GM12801 (cell line): ENCODE results near the gene SLC26A6.

Source experiments
- TF ChIP-seq, protein P1 (sequence below): IDR thresholded peaks from one replicate; pipeline ENCODE4 v1.5.1; 2011; ENCODE audit warnings: control low read depth; ENCODE audit not compliant: insufficient read length; ENCODE audit errors: extremely low read depth

Gene SLC26A6

DNA sequence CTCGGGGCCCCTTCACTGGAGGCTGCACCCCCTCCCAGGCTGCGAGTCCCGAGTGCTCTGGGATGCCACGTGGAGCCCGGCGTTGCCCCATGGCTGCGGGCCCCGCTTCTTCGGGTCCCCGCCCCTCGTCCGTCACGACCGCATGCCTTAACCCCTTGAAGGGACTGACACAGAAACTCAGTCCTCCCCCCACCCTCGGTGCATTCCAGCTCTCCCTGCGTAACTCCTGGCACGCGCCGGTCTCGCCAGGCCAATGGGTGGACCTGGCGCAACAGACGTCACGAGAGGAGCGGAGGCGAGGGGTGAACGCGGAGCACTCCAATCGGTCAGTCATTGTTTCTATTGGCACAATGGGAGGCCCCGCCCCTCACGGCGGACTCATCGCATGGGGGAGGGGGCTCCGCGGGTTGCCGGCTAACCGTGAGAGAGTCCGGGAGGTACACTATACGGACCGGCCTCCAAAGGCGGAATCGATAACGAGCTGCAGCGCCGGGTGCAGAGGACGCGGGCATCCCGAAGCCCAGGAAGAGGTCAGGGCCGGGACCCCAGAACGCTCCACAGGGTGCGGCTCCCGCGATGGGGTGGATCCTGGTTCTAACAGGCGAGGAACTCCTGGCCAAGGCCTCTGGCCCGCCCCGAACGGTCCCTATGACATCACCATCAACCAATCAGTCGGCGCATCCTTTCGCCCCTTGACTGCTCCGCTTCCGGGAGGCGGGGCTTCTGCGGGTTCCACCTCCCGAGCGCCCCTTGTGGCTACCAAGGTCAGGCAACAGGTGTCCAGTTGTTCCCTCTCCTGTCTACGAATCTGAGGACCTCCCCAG, 28.4 kb upstream of the SLC26A6 start:
- TF ChIP-seq, protein P1, sequence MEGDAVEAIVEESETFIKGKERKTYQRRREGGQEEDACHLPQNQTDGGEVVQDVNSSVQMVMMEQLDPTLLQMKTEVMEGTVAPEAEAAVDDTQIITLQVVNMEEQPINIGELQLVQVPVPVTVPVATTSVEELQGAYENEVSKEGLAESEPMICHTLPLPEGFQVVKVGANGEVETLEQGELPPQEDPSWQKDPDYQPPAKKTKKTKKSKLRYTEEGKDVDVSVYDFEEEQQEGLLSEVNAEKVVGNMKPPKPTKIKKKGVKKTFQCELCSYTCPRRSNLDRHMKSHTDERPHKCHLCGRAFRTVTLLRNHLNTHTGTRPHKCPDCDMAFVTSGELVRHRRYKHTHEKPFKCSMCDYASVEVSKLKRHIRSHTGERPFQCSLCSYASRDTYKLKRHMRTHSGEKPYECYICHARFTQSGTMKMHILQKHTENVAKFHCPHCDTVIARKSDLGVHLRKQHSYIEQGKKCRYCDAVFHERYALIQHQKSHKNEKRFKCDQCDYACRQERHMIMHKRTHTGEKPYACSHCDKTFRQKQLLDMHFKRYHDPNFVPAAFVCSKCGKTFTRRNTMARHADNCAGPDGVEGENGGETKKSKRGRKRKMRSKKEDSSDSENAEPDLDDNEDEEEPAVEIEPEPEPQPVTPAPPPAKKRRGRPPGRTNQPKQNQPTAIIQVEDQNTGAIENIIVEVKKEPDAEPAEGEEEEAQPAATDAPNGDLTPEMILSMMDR, result no peak

DNA sequence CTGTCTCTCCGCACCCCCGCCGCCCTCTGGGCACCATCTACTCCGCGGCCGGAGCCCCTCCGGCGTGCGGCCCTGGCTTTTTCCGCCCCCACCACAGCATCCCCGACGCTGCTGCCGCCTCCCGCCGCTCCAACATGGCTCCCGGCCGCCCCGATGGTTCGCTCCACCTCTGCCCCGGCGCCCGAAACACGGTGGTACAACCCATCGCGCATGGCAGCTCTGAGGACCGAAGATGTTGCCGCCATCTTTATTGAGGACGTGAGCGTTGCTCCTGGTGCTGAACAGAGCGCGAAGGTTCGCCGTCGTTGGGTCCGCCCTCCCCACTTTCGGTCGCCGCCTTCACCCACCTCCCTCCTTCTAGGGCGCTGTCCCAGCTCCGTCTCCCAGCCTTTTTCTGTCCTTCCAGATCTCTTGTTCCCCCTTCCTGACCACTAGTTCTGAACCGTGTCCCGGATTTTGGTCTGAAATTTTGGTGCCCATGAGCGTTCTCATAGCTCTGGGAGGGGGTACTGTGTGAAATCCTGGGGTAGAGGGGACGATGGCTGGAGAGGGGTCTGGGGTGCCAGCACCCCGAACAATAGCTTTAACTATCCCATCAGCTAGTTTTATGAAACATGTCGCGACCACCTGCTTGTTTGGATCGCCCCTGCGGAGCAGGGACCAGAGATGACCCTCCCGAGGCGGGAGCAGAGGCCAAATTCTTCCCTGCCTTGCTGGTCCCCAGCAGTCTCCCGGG, 27.7 kb upstream of the SLC26A6 start, which contains the start of gene CELSR3:
Gene CELSR3, minus strand, starts transcription at position 134 of the 736 bp plus-strand sequence. CDS start 252 bp downstream, outside the sequence.
- TF ChIP-seq, protein P1, result no peak

DNA sequence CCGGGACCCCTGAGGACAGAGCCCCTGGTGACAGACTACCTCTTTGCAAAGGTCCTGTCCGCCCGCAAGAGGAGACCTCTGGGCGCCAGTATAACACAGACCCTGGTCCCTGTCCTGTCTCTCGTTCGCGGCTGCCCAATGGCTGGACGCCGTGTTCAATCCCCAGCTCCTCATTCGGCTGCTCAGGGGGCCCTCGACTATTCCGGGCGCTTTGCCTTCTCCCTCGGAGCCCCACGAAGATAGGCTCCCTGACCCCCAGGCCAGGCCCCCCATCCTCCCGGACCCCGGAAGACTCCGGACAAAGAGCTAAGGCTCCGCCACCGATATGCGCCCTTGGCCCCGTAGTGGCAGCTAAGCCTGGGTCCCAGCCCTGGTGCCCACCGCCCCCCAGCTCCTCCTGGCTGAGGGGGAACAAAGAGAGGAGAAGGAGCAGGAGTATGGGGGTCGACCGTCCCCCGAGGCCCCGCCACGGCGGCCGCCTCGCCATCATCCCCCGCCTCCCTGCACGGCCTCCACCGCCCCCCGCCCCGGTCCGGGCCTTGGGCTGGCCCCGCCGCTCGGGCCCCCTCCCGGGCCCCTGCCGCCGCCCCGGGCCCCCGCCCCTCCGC, 27.0 kb upstream of the SLC26A6 start:
- TF ChIP-seq, protein P1, result no peak

DNA sequence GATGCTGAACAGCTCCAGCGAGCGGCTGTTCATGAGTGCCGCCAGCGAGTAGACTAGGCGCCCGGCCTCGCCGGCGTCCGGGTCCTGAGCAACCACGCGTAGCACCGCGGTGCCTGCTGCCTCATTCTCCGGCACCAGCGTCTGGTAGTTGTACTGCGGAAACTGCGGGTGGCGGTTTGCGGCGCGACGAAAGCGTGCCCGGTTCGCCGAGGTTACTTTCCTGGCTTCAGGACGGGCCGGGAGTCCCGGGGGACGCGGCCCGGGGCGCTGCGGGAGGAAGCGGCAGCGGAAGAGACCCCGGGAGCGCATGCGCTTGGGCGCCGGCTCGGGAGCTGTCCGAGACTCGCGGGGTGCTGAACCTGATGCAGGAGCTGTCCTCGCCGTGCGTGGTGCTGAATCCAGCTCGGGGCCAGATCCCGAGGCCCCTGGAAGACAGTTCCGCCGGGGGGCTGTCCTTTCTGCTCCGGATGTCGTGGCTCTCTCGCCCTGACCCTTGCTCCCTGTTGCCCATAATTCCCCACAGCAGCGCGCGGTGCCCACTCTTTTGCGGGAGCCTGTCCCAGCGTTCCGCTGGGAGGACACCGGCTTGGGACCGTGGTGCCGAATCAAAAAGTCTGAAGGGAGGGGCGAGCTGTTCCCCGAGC, 26.4 kb upstream of the SLC26A6 start:
- TF ChIP-seq, protein P1, result no peak

DNA sequence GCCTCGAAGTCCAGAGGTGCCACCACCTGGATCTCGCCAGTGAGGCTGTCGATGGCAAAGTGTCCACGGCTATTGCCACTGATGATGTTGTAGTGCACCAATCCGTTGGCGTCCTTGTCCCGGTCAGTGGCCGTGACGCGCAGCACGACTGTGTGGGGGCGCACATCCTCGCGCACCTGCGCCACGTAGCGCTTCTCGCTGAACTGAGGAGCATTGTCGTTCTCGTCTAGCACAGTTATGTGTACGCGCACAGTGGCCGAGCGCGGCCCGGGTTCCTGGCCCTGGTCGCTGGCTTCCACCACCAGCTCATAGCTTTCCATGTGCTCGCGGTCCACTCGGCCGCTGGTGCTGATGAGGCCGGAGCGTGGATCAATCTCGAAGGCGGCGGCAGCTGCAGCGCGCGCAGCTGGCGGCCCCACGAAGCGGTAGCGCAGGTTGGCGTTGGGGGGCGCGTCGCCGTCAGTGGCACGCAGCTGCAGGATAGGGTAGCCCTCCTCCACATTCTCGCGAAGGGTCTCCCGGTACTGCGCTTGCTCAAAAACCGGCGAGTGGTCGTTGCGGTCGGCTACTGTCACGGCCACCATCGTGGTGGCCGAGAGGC, 25.6 kb upstream of the SLC26A6 start:
- TF ChIP-seq, protein P1, result no peak

DNA sequence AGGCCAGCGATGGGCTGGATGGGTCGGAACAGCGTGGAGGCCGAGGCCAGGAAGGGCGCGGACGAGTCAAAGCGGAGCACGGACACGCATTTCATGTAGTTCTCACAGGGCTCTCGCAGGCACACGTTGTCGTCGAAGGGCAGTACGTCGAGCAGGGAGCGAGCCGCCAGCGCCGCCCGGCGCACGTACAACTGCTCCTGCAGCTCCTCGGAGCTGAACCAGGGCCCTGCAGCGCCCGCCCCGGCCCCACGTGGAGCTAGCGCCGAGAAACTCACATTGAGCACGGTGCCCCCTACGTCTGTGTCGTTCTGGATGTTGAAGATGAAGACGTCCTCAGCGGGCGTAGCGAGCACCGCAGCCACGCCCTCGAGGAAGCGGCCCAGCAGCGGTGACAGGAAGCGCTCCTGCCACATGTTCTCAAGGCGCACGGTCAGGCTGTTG, 21.6 kb upstream of the SLC26A6 start:
- TF ChIP-seq, protein P1, result no peak
